Measurements from ENCODE around the gene OTOP1.
"Not testable (repeated sequence)": the region's sequence is repeated elsewhere in the genome, so short reads cannot be mapped to it uniquely, and the experiment has no call there.

The OTOP1 gene

DNA sequence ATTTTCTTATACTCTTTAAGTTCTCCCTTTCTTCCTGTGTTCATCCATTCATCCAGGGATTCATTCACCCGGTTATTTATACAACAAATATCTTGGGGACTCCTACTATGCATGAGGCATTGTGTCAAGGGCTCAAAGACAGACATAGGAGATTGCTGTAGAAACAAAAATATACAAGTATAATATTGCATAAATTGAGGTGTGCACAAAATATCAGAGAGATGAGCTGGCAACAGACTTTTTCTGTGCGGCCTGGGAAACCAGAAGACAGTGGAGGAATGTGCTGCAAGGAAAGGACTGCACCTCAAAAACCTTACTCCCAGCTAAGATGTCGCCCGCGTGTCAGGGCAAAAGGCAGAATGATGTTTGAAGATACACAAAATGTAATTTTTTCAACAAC lies 9.6 kb downstream of the OTOP1 start:
- H3K36me3 ChIP-seq (replicated peaks; ENCODE audit: low read depth, low read length) = no peaks in the 10 kb centered on the region
- H3K9ac ChIP-seq (ENCODE audit: low read length) = no peak overlapping the region
- no peaks in the 10 kb centered on the region for H3K4me1 ChIP-seq (ENCODE audit: low read length)
- no peak overlapping the region for H3K4me2 ChIP-seq (ENCODE audit: low read length)
- TF ChIP-seq, protein P1, sequence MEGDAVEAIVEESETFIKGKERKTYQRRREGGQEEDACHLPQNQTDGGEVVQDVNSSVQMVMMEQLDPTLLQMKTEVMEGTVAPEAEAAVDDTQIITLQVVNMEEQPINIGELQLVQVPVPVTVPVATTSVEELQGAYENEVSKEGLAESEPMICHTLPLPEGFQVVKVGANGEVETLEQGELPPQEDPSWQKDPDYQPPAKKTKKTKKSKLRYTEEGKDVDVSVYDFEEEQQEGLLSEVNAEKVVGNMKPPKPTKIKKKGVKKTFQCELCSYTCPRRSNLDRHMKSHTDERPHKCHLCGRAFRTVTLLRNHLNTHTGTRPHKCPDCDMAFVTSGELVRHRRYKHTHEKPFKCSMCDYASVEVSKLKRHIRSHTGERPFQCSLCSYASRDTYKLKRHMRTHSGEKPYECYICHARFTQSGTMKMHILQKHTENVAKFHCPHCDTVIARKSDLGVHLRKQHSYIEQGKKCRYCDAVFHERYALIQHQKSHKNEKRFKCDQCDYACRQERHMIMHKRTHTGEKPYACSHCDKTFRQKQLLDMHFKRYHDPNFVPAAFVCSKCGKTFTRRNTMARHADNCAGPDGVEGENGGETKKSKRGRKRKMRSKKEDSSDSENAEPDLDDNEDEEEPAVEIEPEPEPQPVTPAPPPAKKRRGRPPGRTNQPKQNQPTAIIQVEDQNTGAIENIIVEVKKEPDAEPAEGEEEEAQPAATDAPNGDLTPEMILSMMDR (IDR thresholded peaks at IDR 0.05; ENCODE audit: low read depth, low read length) = no peak
- TF ChIP-seq EZH2phosphoT487 (IDR thresholded peaks at IDR 0.05; ENCODE audit: low read depth) = no peak
- H3K27me3 ChIP-seq (ENCODE audit: low read depth, low read length) = peaks cover 7% of the 10 kb centered on the region; the same call in 1 of the 2 replicates
- H3K4me3 ChIP-seq (ENCODE audit: low read length) = no peak overlapping the region
- no peak overlapping the region for H2AFZ ChIP-seq (ENCODE audit: low read depth, low read length)
- no peaks in the 10 kb centered on the region for H3K9me3 ChIP-seq (ENCODE audit: insufficient read depth, low read length)
- H3K79me2 ChIP-seq (ENCODE audit: low read length) = no peaks in the 10 kb centered on the region
- H4K20me1 ChIP-seq (ENCODE audit: insufficient read depth, low read length) = no peaks in the 10 kb centered on the region
- H3K27ac ChIP-seq (ENCODE audit: low read length) = no peak overlapping the region

GRCh38 chr4:4216648-4217047 lies 10.1 kb downstream of the OTOP1 start:
- Histone ChIP-seq H3K27ac (ENCODE audit: low read length) (no peak overlapping the region), H3K36me3 (replicated peaks; ENCODE audit: low read depth, low read length) (no peaks in the 10 kb centered on the region), H3K9ac (ENCODE audit: low read length) (no peak overlapping the region), H4K20me1 (ENCODE audit: insufficient read depth, low read length) (no peaks in the 10 kb centered on the region), H3K27me3 (ENCODE audit: low read depth, low read length) (peaks cover 6% of the 10 kb centered on the region; the same call in 1 of the 2 replicates), H3K9me3 (ENCODE audit: insufficient read depth, low read length) (no peaks in the 10 kb centered on the region), H3K4me1 (ENCODE audit: low read length) (no peaks in the 10 kb centered on the region), H3K79me2 (ENCODE audit: low read length) (no peaks in the 10 kb centered on the region), H2AFZ (ENCODE audit: low read depth, low read length) (no peak overlapping the region), H3K4me2 (ENCODE audit: low read length) (no peak overlapping the region), H3K4me3 (ENCODE audit: low read length) (no peak overlapping the region)
- TF ChIP-seq, protein P1 (IDR thresholded peaks at IDR 0.05; ENCODE audit: low read depth, low read length) = no peak
- TF ChIP-seq EZH2phosphoT487 (IDR thresholded peaks at IDR 0.05; ENCODE audit: low read depth) = no peak

- H3K9me3 ChIP-seq (ENCODE audit: insufficient read depth, low read length); H3K9ac ChIP-seq (ENCODE audit: low read length); H3K27ac ChIP-seq (ENCODE audit: low read length); H3K27me3 ChIP-seq (ENCODE audit: low read depth, low read length); H3K36me3 ChIP-seq (replicated peaks; ENCODE audit: low read depth, low read length); H3K79me2 ChIP-seq (ENCODE audit: low read length); H2AFZ ChIP-seq (ENCODE audit: low read depth, low read length); H3K4me1 ChIP-seq (ENCODE audit: low read length); H3K4me2 ChIP-seq (ENCODE audit: low read length); H4K20me1 ChIP-seq (ENCODE audit: insufficient read depth, low read length); H3K4me3 ChIP-seq (ENCODE audit: low read length): not testable (repeated sequence)
Measured at GRCh38 chr4:4213674-4214073, 13.1 kb downstream of the OTOP1 start.

DNA sequence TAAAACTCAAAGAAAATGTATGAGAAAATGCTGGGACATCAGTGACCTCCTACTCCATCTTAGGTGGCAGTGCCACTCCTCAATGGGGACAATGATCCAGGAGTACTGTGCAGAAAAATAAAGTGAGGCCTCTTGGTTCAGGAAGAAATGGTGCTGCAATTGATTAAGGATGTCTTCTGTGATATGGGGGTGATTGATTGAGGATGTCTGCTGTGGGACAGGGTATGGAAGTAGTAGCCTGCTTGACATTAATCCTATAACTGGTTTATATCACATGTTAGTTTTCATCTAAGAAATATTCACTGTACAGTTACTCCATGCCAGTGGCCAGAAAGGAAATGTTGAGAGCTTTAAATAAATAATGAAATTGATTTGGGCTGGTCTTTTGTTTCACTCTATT lies 20.5 kb downstream of the OTOP1 start:
- no peaks in the 10 kb centered on the region for H3K36me3 ChIP-seq (replicated peaks; ENCODE audit: low read depth, low read length)
- no peaks in the 10 kb centered on the region for H3K79me2 ChIP-seq (ENCODE audit: low read length)
- peaks cover 39% of the 10 kb centered on the region for H3K27me3 ChIP-seq (ENCODE audit: low read depth, low read length)
- no peak for TF ChIP-seq EZH2phosphoT487 (IDR thresholded peaks at IDR 0.05; ENCODE audit: low read depth)
- TF ChIP-seq, protein P1 (IDR thresholded peaks at IDR 0.05; ENCODE audit: low read depth, low read length) = no peak
- H3K9ac ChIP-seq (ENCODE audit: low read length) = no peak overlapping the region
- no peak overlapping the region for H3K4me3 ChIP-seq (ENCODE audit: low read length)
- H3K9me3 ChIP-seq (ENCODE audit: insufficient read depth, low read length) = no peaks in the 10 kb centered on the region
- H3K4me2 ChIP-seq (ENCODE audit: low read length) = no peak overlapping the region
- no peaks in the 10 kb centered on the region for H4K20me1 ChIP-seq (ENCODE audit: insufficient read depth, low read length)
- H3K27ac ChIP-seq (ENCODE audit: low read length) = no peak overlapping the region
- H3K4me1 ChIP-seq (ENCODE audit: low read length) = no peaks in the 10 kb centered on the region
- H2AFZ ChIP-seq (ENCODE audit: low read depth, low read length) = no peak overlapping the region

- no peak overlapping the region for H3K27ac ChIP-seq (ENCODE audit: low read length)
- H2AFZ ChIP-seq (ENCODE audit: low read depth, low read length) = no peak overlapping the region
- TF ChIP-seq, protein P1 (IDR thresholded peaks at IDR 0.05; ENCODE audit: low read depth, low read length) = no peak
- no peak for TF ChIP-seq EZH2phosphoT487 (IDR thresholded peaks at IDR 0.05; ENCODE audit: low read depth)
- no peaks in the 10 kb centered on the region for H3K36me3 ChIP-seq (replicated peaks; ENCODE audit: low read depth, low read length)
- no peaks in the 10 kb centered on the region for H3K79me2 ChIP-seq (ENCODE audit: low read length)
- no peaks in the 10 kb centered on the region for H4K20me1 ChIP-seq (ENCODE audit: insufficient read depth, low read length)
- H3K4me2 ChIP-seq (ENCODE audit: low read length) = no peak overlapping the region
- no peaks in the 10 kb centered on the region for H3K9me3 ChIP-seq (ENCODE audit: insufficient read depth, low read length)
- peaks cover 39% of the 10 kb centered on the region for H3K27me3 ChIP-seq (ENCODE audit: low read depth, low read length)
- H3K9ac ChIP-seq (ENCODE audit: low read length) = no peak overlapping the region
- no peak overlapping the region for H3K4me3 ChIP-seq (ENCODE audit: low read length)
- H3K4me1 ChIP-seq (ENCODE audit: low read length) = no peaks in the 10 kb centered on the region
Measured at GRCh38 chr4:4204401-4204745, 22.4 kb downstream of the OTOP1 start.

Data from OCI-LY3 (cell line).